GM12878 (cell line): Measurements from ENCODE around the gene MRPL37. TPM values are rescaled to one million over a fixed set of nuclear protein-coding genes. Genes with fewer than 3 reads are reported as not detected.

Source experiments
- ATAC-seq: fragments of 200-7000 bp; cut with Tn5 transposase; 3 replicates; pipeline ENCODE4 v1.9.1; 2020; ENCODE audit warnings: mild to moderate bottlenecking, moderate library complexity
- BruUV-seq: library from RNA; stranded (reverse); fragments of 400-500 nt; replicated peaks from 2 replicates; lab custom pipeline; 2021; lab: Mats Ljungman, UMichigan
- CTCF ChIA-PET: fragments of 300-600 bp; sonication (Branson Sonifier 250); formaldehyde crosslinking; extraction: SDS; loops from one replicate; lab custom pipeline; 2021; ENCODE audit warnings: inconsistent platforms; lab: Yijun Ruan, JAX
- POLR2A ChIA-PET: fragments of 350-600 bp; formaldehyde crosslinking; extraction: SDS; loops from one replicate; lab custom pipeline; 2021; ENCODE audit warnings: inconsistent platforms; lab: Charles Lee
- RAD21 ChIA-PET: fragments of 300-600 bp; sonication (Branson Sonifier 250); formaldehyde crosslinking; loops from one replicate; lab custom pipeline; 2023; ENCODE audit warnings: antibody characterized with exemption; ENCODE audit not compliant: unreplicated experiment; lab: Charles Lee
- SMC1A ChIA-PET: fragments of 300-600 bp; sonication (Branson Sonifier 250); formaldehyde crosslinking; loops from one replicate; lab custom pipeline; 2023; ENCODE audit not compliant: unreplicated experiment, uncharacterized antibody; lab: Charles Lee
- DNase-seq: peaks from one replicate; pipeline ENCODE4 v3.0.0-alpha.2; 2011; ENCODE audit warnings: low read depth, low spot score
- FAIRE-seq: peaks from 3 replicates; lab custom pipeline; 2011; peaks lifted over from hg19 to GRCh38; lab: Jason Lieb, UNC
- H2AFZ ChIP-seq: 2 replicates; pipeline ENCODE4 v1.6.0; 2011; ENCODE audit warnings: low read depth, low read length, control low read depth; ENCODE audit not compliant: control insufficient read depth
- H3K27ac ChIP-seq: 2 replicates; pipeline ENCODE4 v1.5.1; 2011; ENCODE audit warnings: control low read depth; ENCODE audit not compliant: control insufficient read depth, insufficient read depth
- H3K27me3 ChIP-seq, 2 experiments: replicated peaks in 1 of 2; 2 replicates each; pipeline versions ENCODE4 v1.6.0 to v1.6.1; 2011; ENCODE audit warnings: low read length in 1 of 2; ENCODE audit not compliant: control insufficient read depth in 2 of 2, insufficient read depth in 2 of 2
- H3K36me3 ChIP-seq, 2 experiments: 2 replicates each; pipeline ENCODE4 v1.5.1; 2011; ENCODE audit warnings: low read length in 1 of 2; ENCODE audit not compliant: control insufficient read depth in 2 of 2, insufficient read depth in 2 of 2
- H3K4me1 ChIP-seq: 2 replicates; pipeline ENCODE4 v1.6.1; 2011; ENCODE audit warnings: mild to moderate bottlenecking, low read length, moderate library complexity, mixed read lengths; ENCODE audit not compliant: control insufficient read depth, insufficient read depth
- H3K4me2 ChIP-seq: 2 replicates; pipeline ENCODE4 v1.6.0; 2011; ENCODE audit warnings: control low read depth; ENCODE audit not compliant: control insufficient read depth, insufficient read depth
- H3K4me3 ChIP-seq: fragments of 200-600 bp; sonication (generic); 2 replicates; pipeline ENCODE4 v1.5.1; 2016
- H3K79me2 ChIP-seq: 2 replicates; pipeline ENCODE4 v1.6.0; 2011; ENCODE audit warnings: low read length; ENCODE audit not compliant: control insufficient read depth, insufficient read depth
- H3K9ac ChIP-seq: 2 replicates; pipeline ENCODE4 v1.8.0; 2011; ENCODE audit warnings: low read length, control low read depth, mixed read lengths; ENCODE audit not compliant: control insufficient read depth, insufficient read depth
- H3K9me3 ChIP-seq: replicated peaks from 3 replicates; pipeline ENCODE4 v1.5.1; 2011; ENCODE audit warnings: mild to moderate bottlenecking, low read length; ENCODE audit not compliant: control insufficient read depth, insufficient read depth
- H4K20me1 ChIP-seq: 2 replicates; pipeline ENCODE4 v1.6.0; 2011; ENCODE audit not compliant: control insufficient read depth, insufficient read depth
- CEBPB ChIP-seq, 2 experiments: fragments of 150-350 bp in 1 of 2; IDR thresholded peaks; 2 replicates each; pipeline ENCODE4 v1.6.1; 2012 to 2014; ENCODE audit warnings: low read depth in 2 of 2, low read length in 2 of 2, borderline replicate concordance in 1 of 2, inconsistent platforms in 1 of 2
- FOXK2 ChIP-seq: fragments of 450-650 bp; IDR thresholded peaks from 2 replicates; pipeline ENCODE4 v1.6.1; 2017; ENCODE audit warnings: mild to moderate bottlenecking, moderate library complexity
- GABPA ChIP-seq: IDR thresholded peaks from 2 replicates; pipeline ENCODE4 v1.6.1; 2014; ENCODE audit warnings: antibody characterized with exemption, low read depth, mild to moderate bottlenecking, inconsistent platforms
- NFYA ChIP-seq: IDR thresholded peaks from 2 replicates; pipeline ENCODE4 v1.6.1; 2011; ENCODE audit warnings: low read depth, mild to moderate bottlenecking, low read length, improper control_type of control experiment, borderline replicate concordance
- RELA ChIP-seq: fragments of 450-650 bp; IDR thresholded peaks from 2 replicates; pipeline ENCODE4 v1.8.0; 2014; ENCODE audit warnings: borderline replicate concordance; ENCODE audit not compliant: partially characterized antibody
- SMARCA5 ChIP-seq: fragments of 450-650 bp; IDR thresholded peaks from 2 replicates; pipeline ENCODE4 v1.6.1; 2017; ENCODE audit warnings: mild to moderate bottlenecking
- YY1 ChIP-seq: IDR thresholded peaks from 2 replicates; pipeline ENCODE4 v1.6.1; 2011; ENCODE audit warnings: low read depth, mild to moderate bottlenecking, low read length
- WGBS: methylation state at CpG from one replicate; pipeline ENCODE4 v1.1.6; 2016; ENCODE audit warnings: low lambda C conversion rate; ENCODE audit not compliant: insufficient replicate concordance, insufficient coverage; ENCODE audit errors: missing lambda C conversion rate; 5-methylcytosine and 5-hydroxymethylcytosine counted together
- in situ Hi-C: fragments of 300-500 bp; cut with MboI; formaldehyde crosslinking; loops from 9 replicates; pipeline ENCODE4 v1.14.3; 2018; ENCODE audit warnings: mixed read lengths
- intact Hi-C: fragments of 100-400 bp; cut with micrococcal nuclease; formaldehyde crosslinking; loops from one replicate; pipeline ENCODE4 v1.14.2; 2022; ENCODE audit not compliant: unreplicated experiment
- polyA plus RNA-seq, 11 experiments: library from polyadenylated mRNA; depleted of rRNA in 4 of 11; unstranded in 6 of 11; stranded (reverse) in 5 of 11; fragments of >200 nt; fragmentation: Nextera tagmentation in 4 of 11; fragmentation: Illumina TruSeq in 1 of 11; extraction: Ambion mirVana in 4 of 11; extraction: Trizol in 1 of 11; gene quantifications; 1 replicate in 1 of 11; 2 replicates in 10 of 11; pipeline versions ENCODE4 v1.2.1 to v1.2.3, GENCODE V29; 2011 to 2016; ENCODE audit warnings: inconsistent platforms in 2 of 11, missing spikeins in 2 of 11, low read depth in 1 of 11
- total RNA-seq, 4 experiments: library from RNA; depleted of rRNA in 3 of 4; stranded (reverse); fragments of >200 nt in 3 of 4; fragmentation: Illumina TruSeq in 1 of 4; extraction: Trizol in 1 of 4; gene quantifications; 2 replicates each; pipeline versions ENCODE4 v1.2.1 to v1.2.3, GENCODE V29; 2013 to 2021
- TF ChIP-seq, protein P1 (sequence below): fragments of 450-650 bp; formaldehyde crosslinking; IDR thresholded peaks from 2 replicates; pipeline ENCODE4 v1.4.0; 2022; ENCODE audit warnings: mild to moderate bottlenecking, moderate library complexity
- TF ChIP-seq, protein P2 (sequence below): IDR thresholded peaks from 2 replicates; pipeline ENCODE4 v1.6.1; 2011; ENCODE audit warnings: borderline replicate concordance, low read depth, mild to moderate bottlenecking, moderate library complexity, low read length; ENCODE audit not compliant: insufficient read depth, poor library complexity, severe bottlenecking

MRPL37 gene
- total and polyA plus RNA-seq, 10 of the 15 experiments (the other 5 are each of a cell fraction or from before 2014, with no cell fraction given): 41.4 to 217 (median 159) TPM

DNA sequence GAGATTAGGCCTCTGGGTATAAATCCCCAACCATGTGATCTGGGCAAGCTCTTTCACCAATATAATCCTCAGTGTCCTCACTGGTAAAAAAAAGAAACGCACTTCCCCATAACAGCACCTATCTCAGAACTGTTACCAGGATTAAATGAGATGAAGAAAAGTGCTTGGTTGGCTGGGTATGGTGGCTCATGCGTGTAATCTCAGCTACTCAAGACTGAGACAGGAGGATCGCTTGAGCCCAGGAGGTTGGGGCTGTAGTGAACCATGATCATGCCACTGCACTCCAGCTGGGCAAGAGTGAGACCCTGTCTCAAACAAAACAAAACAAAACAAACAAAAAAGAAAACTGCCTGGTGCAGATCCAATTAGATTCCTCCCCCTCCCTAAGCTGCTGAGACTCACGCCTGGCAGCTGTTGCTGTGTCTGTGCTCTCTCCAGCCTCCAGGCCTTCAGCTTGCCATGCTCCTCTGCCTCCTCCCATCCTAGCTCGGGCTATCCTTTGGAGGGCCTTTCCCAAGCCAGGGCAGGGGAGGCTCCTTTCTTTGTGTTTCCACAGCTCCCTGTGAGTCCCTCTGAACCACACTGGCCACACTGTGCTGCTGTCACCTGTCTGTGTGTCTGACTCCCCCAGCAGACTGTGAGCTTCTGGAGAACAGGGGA, 19.1 kb upstream of the MRPL37 start:
- POLR2A ChIA-PET: no interaction called here
- FAIRE-seq: no peak
- no peak overlapping the region for H2AFZ ChIP-seq
- H3K79me2 ChIP-seq: no peaks in the 10 kb centered on the region
- H3K4me3 ChIP-seq: no peak overlapping the region
- BruUV-seq: no TSS peak
- WGBS: 83% methylated on average over 5 of the region's 5 CpGs
- RAD21 ChIA-PET: interaction anchor here (1.4 to 3.9 kb wide), 2 partner anchors 19 to 308 kb away, joined by 3 to 18 read pairs; partner anchors contain the start of genes CYB5RL and MRPL37
- in situ Hi-C loops: no loop called here
- ATAC-seq: no peak
- no peak overlapping the region for H3K9ac ChIP-seq
- SMC1A ChIA-PET: interaction anchor here (1.2 to 2.1 kb wide), 6 partner anchors 7 to 309 kb away, joined by 3 to 8 read pairs (median 4); no protein-coding TSS in a partner anchor
- H3K36me3 ChIP-seq: no peaks in the 10 kb centered on the region
- no peak overlapping the region for H3K4me2 ChIP-seq
- H3K27me3 ChIP-seq: no peaks in the 10 kb centered on the region
- intact Hi-C loops: loop anchor here (5.0 kb wide), 2 partner anchors 306 to 631 kb away; no protein-coding TSS in a partner anchor
- no peaks in the 10 kb centered on the region for H4K20me1 ChIP-seq
- H3K9me3 ChIP-seq: no peaks in the 10 kb centered on the region
- CTCF ChIA-PET: interaction anchor here (0.5 to 2.5 kb wide), 11 partner anchors 8 to 309 kb away, joined by 3 to 34 read pairs (median 4); partner anchors contain the start of genes CYB5RL and MRPL37
- no peaks in the 10 kb centered on the region for H3K4me1 ChIP-seq
- TF ChIP-seq CEBPB (IDR thresholded peaks at IDR 0.05; ENCODE audit: borderline replicate concordance in 1 of 2, low read depth in 2 of 2, low read length in 2 of 2): no peak
- TF ChIP-seq FOXK2: no peak
- no peak for TF ChIP-seq YY1
- TF ChIP-seq, protein P1, sequence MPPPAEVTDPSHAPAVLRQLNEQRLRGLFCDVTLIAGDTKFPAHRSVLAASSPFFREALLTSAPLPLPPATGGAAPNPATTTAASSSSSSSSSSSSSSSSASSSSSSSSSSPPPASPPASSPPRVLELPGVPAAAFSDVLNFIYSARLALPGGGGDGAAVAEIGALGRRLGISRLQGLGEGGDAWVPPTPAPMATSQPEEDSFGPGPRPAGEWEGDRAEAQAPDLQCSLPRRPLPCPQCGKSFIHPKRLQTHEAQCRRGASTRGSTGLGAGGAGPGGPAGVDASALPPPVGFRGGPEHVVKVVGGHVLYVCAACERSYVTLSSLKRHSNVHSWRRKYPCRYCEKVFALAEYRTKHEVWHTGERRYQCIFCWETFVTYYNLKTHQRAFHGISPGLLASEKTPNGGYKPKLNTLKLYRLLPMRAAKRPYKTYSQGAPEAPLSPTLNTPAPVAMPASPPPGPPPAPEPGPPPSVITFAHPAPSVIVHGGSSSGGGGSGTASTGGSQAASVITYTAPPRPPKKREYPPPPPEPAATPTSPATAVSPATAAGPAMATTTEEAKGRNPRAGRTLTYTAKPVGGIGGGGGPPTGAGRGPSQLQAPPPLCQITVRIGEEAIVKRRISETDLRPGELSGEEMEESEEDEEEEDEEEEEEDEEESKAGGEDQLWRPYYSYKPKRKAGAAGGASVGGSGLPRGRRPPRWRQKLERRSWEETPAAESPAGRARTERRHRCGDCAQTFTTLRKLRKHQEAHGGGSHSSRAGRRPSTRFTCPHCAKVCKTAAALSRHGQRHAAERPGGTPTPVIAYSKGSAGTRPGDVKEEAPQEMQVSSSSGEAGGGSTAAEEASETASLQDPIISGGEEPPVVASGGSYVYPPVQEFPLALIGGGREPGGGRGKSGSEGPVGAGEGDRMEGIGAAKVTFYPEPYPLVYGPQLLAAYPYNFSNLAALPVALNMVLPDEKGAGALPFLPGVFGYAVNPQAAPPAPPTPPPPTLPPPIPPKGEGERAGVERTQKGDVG (CRISPR knock-in tag): no peak
- TF ChIP-seq GABPA: no peak
- TF ChIP-seq NFYA: no peak
- TF ChIP-seq SMARCA5: no peak
- TF ChIP-seq, protein P2, sequence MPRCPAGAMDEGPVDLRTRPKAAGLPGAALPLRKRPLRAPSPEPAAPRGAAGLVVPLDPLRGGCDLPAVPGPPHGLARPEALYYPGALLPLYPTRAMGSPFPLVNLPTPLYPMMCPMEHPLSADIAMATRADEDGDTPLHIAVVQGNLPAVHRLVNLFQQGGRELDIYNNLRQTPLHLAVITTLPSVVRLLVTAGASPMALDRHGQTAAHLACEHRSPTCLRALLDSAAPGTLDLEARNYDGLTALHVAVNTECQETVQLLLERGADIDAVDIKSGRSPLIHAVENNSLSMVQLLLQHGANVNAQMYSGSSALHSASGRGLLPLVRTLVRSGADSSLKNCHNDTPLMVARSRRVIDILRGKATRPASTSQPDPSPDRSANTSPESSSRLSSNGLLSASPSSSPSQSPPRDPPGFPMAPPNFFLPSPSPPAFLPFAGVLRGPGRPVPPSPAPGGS: no peak
- no peak for TF ChIP-seq RELA
- H3K27ac ChIP-seq: no peak overlapping the region
- DNase-seq: no peak
